Astrocyte (in vitro differentiated cells and primary cell): ENCODE results near the gene BMAL1. TPM values are rescaled to one million over a fixed set of nuclear protein-coding genes. Genes with fewer than 3 reads are reported as not detected.

ENCODE experiments used
- DNase-seq: peaks from one replicate; pipeline ENCODE4 v3.0.0-alpha.2; 2010; ENCODE audit warnings: low read depth
- FAIRE-seq: peaks from 2 replicates; lab custom pipeline; 2011; peaks lifted over from hg19 to GRCh38; lab: Jason Lieb, UNC
- H2AFZ ChIP-seq: 2 replicates; pipeline ENCODE4 v1.6.0; 2012; ENCODE audit warnings: low read depth, low read length, inconsistent platforms
- H3K27ac ChIP-seq: 2 replicates; pipeline ENCODE4 v1.5.1; 2011; ENCODE audit warnings: low read depth, low read length, inconsistent platforms
- H3K27me3 ChIP-seq: 2 replicates; pipeline ENCODE4 v1.6.0; 2011; ENCODE audit warnings: low read length, inconsistent platforms; ENCODE audit not compliant: insufficient read depth
- H3K36me3 ChIP-seq: 2 replicates; pipeline ENCODE4 v1.5.1; 2011; ENCODE audit warnings: low read length, inconsistent platforms; ENCODE audit not compliant: insufficient read depth
- H3K4me1 ChIP-seq: 2 replicates; pipeline ENCODE4 v1.5.1; 2011; ENCODE audit warnings: low read length, inconsistent platforms; ENCODE audit not compliant: insufficient read depth
- H3K4me2 ChIP-seq: 2 replicates; pipeline ENCODE4 v1.6.0; 2012; ENCODE audit warnings: low read length, inconsistent platforms
- H3K4me3 ChIP-seq: 2 replicates; pipeline ENCODE4 v1.5.1; 2011; ENCODE audit warnings: low read depth, mild to moderate bottlenecking, low read length, inconsistent platforms; ENCODE audit not compliant: insufficient read depth
- H3K79me2 ChIP-seq: 2 replicates; pipeline ENCODE4 v1.6.0; 2012; ENCODE audit warnings: mild to moderate bottlenecking, low read length, inconsistent platforms; ENCODE audit not compliant: insufficient read depth
- H3K9ac ChIP-seq: 2 replicates; pipeline ENCODE4 v1.6.0; 2012; ENCODE audit warnings: mild to moderate bottlenecking, low read length, inconsistent platforms
- H3K9me3 ChIP-seq: 2 replicates; pipeline ENCODE4 v1.5.1; 2012; ENCODE audit warnings: low read depth, mild to moderate bottlenecking, low read length, inconsistent platforms; ENCODE audit not compliant: insufficient read depth
- H4K20me1 ChIP-seq: 2 replicates; pipeline ENCODE4 v1.6.0; 2012; ENCODE audit warnings: low read length, inconsistent platforms; ENCODE audit not compliant: insufficient read depth
- H3K27ac Mint-ChIP-seq: one replicate; pipeline ENCODE4 v1.8.0; 2021; ENCODE audit warnings: mild to moderate bottlenecking, mixed read lengths; ENCODE audit not compliant: unreplicated experiment
- H3K27me3 Mint-ChIP-seq: one replicate; pipeline ENCODE4 v1.8.0; 2021; ENCODE audit warnings: low read depth, mixed read lengths; ENCODE audit not compliant: unreplicated experiment
- H3K36me3 Mint-ChIP-seq: one replicate; pipeline ENCODE4 v1.8.0; 2021; ENCODE audit warnings: low read depth, mixed read lengths; ENCODE audit not compliant: unreplicated experiment
- H3K4me1 Mint-ChIP-seq: one replicate; pipeline ENCODE4 v1.8.0; 2021; ENCODE audit warnings: low read depth, mixed read lengths; ENCODE audit not compliant: unreplicated experiment
- H3K4me3 Mint-ChIP-seq: one replicate; pipeline ENCODE4 v1.8.0; 2021; ENCODE audit warnings: mild to moderate bottlenecking, moderate library complexity, mixed read lengths; ENCODE audit not compliant: unreplicated experiment
- H3K9me3 Mint-ChIP-seq: one replicate; pipeline ENCODE4 v1.8.0; 2021; ENCODE audit warnings: mild to moderate bottlenecking, mixed read lengths; ENCODE audit not compliant: unreplicated experiment
- CTCF ChIP-seq: IDR thresholded peaks from 2 replicates; pipeline ENCODE4 v1.5.1; 2011; ENCODE audit warnings: low read depth, mild to moderate bottlenecking, inconsistent platforms, low read length, moderate library complexity; ENCODE audit not compliant: insufficient read depth
- EZH2 ChIP-seq: IDR thresholded peaks from 2 replicates; pipeline ENCODE4 v1.6.1; 2012; ENCODE audit warnings: mild to moderate bottlenecking, low read length, inconsistent platforms; ENCODE audit not compliant: insufficient read depth
- total RNA-seq: library from RNA; stranded (reverse); gene quantifications from 2 replicates; pipeline ENCODE4 v1.2.1, GENCODE V29; 2021

BMAL1 gene
- total RNA-seq, 1 donor from 2014 or later, result 26.9 TPM

- H3K9ac ChIP-seq, result no peak overlapping the region
- H3K27me3 ChIP-seq, result no peaks in the 10 kb centered on the region
- no peaks in the 10 kb centered on the region for H3K9me3 ChIP-seq
- H3K36me3 ChIP-seq, result no peaks in the 10 kb centered on the region
- TF ChIP-seq EZH2 (no peak), CTCF (no peak)
- H3K4me1 ChIP-seq, result peaks cover 13% of the 10 kb centered on the region
- no peak overlapping the region for H2AFZ ChIP-seq
- FAIRE-seq (no peak), DNase-seq (no peak)
- no peaks in the 10 kb centered on the region for H3K27me3 Mint-ChIP-seq
- no peaks in the 10 kb centered on the region for H3K9me3 Mint-ChIP-seq
- H3K36me3 Mint-ChIP-seq, result no peaks in the 10 kb centered on the region
- H3K79me2 ChIP-seq, result peaks cover 75% of the 10 kb centered on the region
- H3K4me1 Mint-ChIP-seq, result peaks cover 25% of the 10 kb centered on the region
- H3K27ac ChIP-seq, result no peak overlapping the region
- H3K4me3 ChIP-seq, result no peak overlapping the region
- no peak overlapping the region for H3K27ac Mint-ChIP-seq
- H3K4me3 Mint-ChIP-seq, result no peak overlapping the region
- H3K4me2 ChIP-seq, result no peak overlapping the region
- peaks cover 85% of the 10 kb centered on the region for H4K20me1 ChIP-seq
Measured at GRCh38 chr11:13286279-13286821, 8.8 kb downstream of the BMAL1 start.

- no peak overlapping the region for H3K4me3 ChIP-seq
- H3K9me3 ChIP-seq, result no peaks in the 10 kb centered on the region
- H3K27me3 ChIP-seq, result no peaks in the 10 kb centered on the region
- no peak overlapping the region for H2AFZ ChIP-seq
- no peak overlapping the region for H3K4me3 Mint-ChIP-seq
- TF ChIP-seq EZH2, result no peak
- no peak for TF ChIP-seq CTCF
- no peak overlapping the region for H3K9ac ChIP-seq
- no peaks in the 10 kb centered on the region for H3K27me3 Mint-ChIP-seq
- H3K36me3 ChIP-seq, result no peaks in the 10 kb centered on the region
- H3K79me2 ChIP-seq, result peaks cover 71% of the 10 kb centered on the region
- peaks cover 26% of the 10 kb centered on the region for H3K4me1 Mint-ChIP-seq
- H3K4me2 ChIP-seq, result no peak overlapping the region
- no peak for FAIRE-seq
- peaks cover 85% of the 10 kb centered on the region for H4K20me1 ChIP-seq
- H3K27ac ChIP-seq, result no peak overlapping the region
- H3K36me3 Mint-ChIP-seq, result no peaks in the 10 kb centered on the region
- H3K4me1 ChIP-seq, result peaks cover 13% of the 10 kb centered on the region
- DNase-seq, result no peak
- H3K27ac Mint-ChIP-seq, result no peak overlapping the region
- no peaks in the 10 kb centered on the region for H3K9me3 Mint-ChIP-seq
Measured at GRCh38 chr11:13287036-13287435, 9.4 kb downstream of the BMAL1 start.

GRCh38 chr11:13287681-13288080 is 10.1 kb downstream of the BMAL1 start:
- Mint-ChIP-seq H3K4me1 (peaks cover 23% of the 10 kb centered on the region), H3K9me3 (no peaks in the 10 kb centered on the region), H3K27ac (no peak overlapping the region), H3K27me3 (no peaks in the 10 kb centered on the region), H3K36me3 (no peaks in the 10 kb centered on the region), H3K4me3 (no peak overlapping the region)
- TF ChIP-seq EZH2 (no peak), CTCF (no peak)
- H4K20me1 ChIP-seq, result peaks cover 82% of the 10 kb centered on the region
- peaks cover 68% of the 10 kb centered on the region for H3K79me2 ChIP-seq
- H3K9me3 ChIP-seq, result no peaks in the 10 kb centered on the region
- DNase-seq (no peak), FAIRE-seq (no peak)
- H3K36me3 ChIP-seq, result no peaks in the 10 kb centered on the region
- H3K4me2 ChIP-seq, result peak overlapping the region; percentile 18
- no peak overlapping the region for H3K4me3 ChIP-seq
- no peak overlapping the region for H3K27ac ChIP-seq
- no peak overlapping the region for H3K9ac ChIP-seq
- no peak overlapping the region for H2AFZ ChIP-seq
- no peaks in the 10 kb centered on the region for H3K27me3 ChIP-seq
- peaks cover 13% of the 10 kb centered on the region for H3K4me1 ChIP-seq
